Measurements from ENCODE around the gene RAB36.

The RAB36 gene

GRCh38 chr22:23157560-23158515, 12.6 kb downstream of the RAB36 start:
- Histone ChIP-seq H3K4me1 (ENCODE audit: insufficient read depth, insufficient read length) (peaks cover 14% of the 10 kb centered on the region), H3K36me3 (ENCODE audit: insufficient read depth, insufficient read length, low read length) (no peaks in the 10 kb centered on the region), H3K27me3 (ENCODE audit: insufficient read depth, insufficient read length) (no peaks in the 10 kb centered on the region), H3K9me3 (ENCODE audit: insufficient read depth, low read length) (no peaks in the 10 kb centered on the region), H3K9ac (ENCODE audit: insufficient read length, low read depth) (no peak overlapping the region), H3K4me3 (ENCODE audit: insufficient read length, low read depth) (no peak overlapping the region)
- TF ChIP-seq YY1 (IDR thresholded peaks at IDR 0.05; ENCODE audit: insufficient read depth, insufficient read length) (no peak), SUZ12 (IDR thresholded peaks at IDR 0.05; ENCODE audit: extremely low read depth, insufficient read depth, insufficient read length) (no peak), ZNF274 (IDR thresholded peaks at IDR 0.05; ENCODE audit: low read depth, low read length) (no peak)
- DNase-seq (ENCODE audit: low read depth, low spot score) = no peak

GRCh38 chr22:23158516-23159290, 13.4 kb downstream of the RAB36 start:
- no peaks in the 10 kb centered on the region for H3K27me3 ChIP-seq (ENCODE audit: insufficient read depth, insufficient read length)
- H3K4me1 ChIP-seq (ENCODE audit: insufficient read depth, insufficient read length) = peaks cover 14% of the 10 kb centered on the region
- no peak for DNase-seq (ENCODE audit: low read depth, low spot score)
- no peak overlapping the region for H3K9ac ChIP-seq (ENCODE audit: insufficient read length, low read depth)
- no peak for TF ChIP-seq YY1 (IDR thresholded peaks at IDR 0.05; ENCODE audit: insufficient read depth, insufficient read length)
- no peak for TF ChIP-seq ZNF274 (IDR thresholded peaks at IDR 0.05; ENCODE audit: low read depth, low read length)
- no peak for TF ChIP-seq SUZ12 (IDR thresholded peaks at IDR 0.05; ENCODE audit: extremely low read depth, insufficient read depth, insufficient read length)
- no peaks in the 10 kb centered on the region for H3K9me3 ChIP-seq (ENCODE audit: insufficient read depth, low read length)
- H3K36me3 ChIP-seq (ENCODE audit: insufficient read depth, insufficient read length, low read length) = no peaks in the 10 kb centered on the region
- H3K4me3 ChIP-seq (ENCODE audit: insufficient read length, low read depth) = no peak overlapping the region

GRCh38 chr22:23159291-23159630, 14.0 kb downstream of the RAB36 start:
- H3K4me3 ChIP-seq (ENCODE audit: insufficient read length, low read depth) = no peak overlapping the region
- TF ChIP-seq SUZ12 (IDR thresholded peaks at IDR 0.05; ENCODE audit: extremely low read depth, insufficient read depth, insufficient read length) (no peak), ZNF274 (IDR thresholded peaks at IDR 0.05; ENCODE audit: low read depth, low read length) (no peak), YY1 (IDR thresholded peaks at IDR 0.05; ENCODE audit: insufficient read depth, insufficient read length) (no peak)
- no peak for DNase-seq (ENCODE audit: low read depth, low spot score)
- no peaks in the 10 kb centered on the region for H3K36me3 ChIP-seq (ENCODE audit: insufficient read depth, insufficient read length, low read length)
- H3K4me1 ChIP-seq (ENCODE audit: insufficient read depth, insufficient read length) = peaks cover 12% of the 10 kb centered on the region
- no peaks in the 10 kb centered on the region for H3K9me3 ChIP-seq (ENCODE audit: insufficient read depth, low read length)
- no peaks in the 10 kb centered on the region for H3K27me3 ChIP-seq (ENCODE audit: insufficient read depth, insufficient read length)
- H3K9ac ChIP-seq (ENCODE audit: insufficient read length, low read depth) = no peak overlapping the region

GRCh38 chr22:23161029-23161428, 15.8 kb downstream of the RAB36 start:
- no peak for TF ChIP-seq YY1 (IDR thresholded peaks at IDR 0.05; ENCODE audit: insufficient read depth, insufficient read length)
- TF ChIP-seq ZNF274 (IDR thresholded peaks at IDR 0.05; ENCODE audit: low read depth, low read length) = no peak
- TF ChIP-seq SUZ12 (IDR thresholded peaks at IDR 0.05; ENCODE audit: extremely low read depth, insufficient read depth, insufficient read length) = no peak
- H3K4me3 ChIP-seq (ENCODE audit: insufficient read length, low read depth) = no peak overlapping the region
- peaks cover 10% of the 10 kb centered on the region for H3K4me1 ChIP-seq (ENCODE audit: insufficient read depth, insufficient read length)
- no peaks in the 10 kb centered on the region for H3K27me3 ChIP-seq (ENCODE audit: insufficient read depth, insufficient read length)
- no peak overlapping the region for H3K9ac ChIP-seq (ENCODE audit: insufficient read length, low read depth)
- H3K36me3 ChIP-seq (ENCODE audit: insufficient read depth, insufficient read length, low read length) = no peaks in the 10 kb centered on the region
- no peak for DNase-seq (ENCODE audit: low read depth, low spot score)
- no peaks in the 10 kb centered on the region for H3K9me3 ChIP-seq (ENCODE audit: insufficient read depth, low read length)

- no peak overlapping the region for H3K4me3 ChIP-seq (ENCODE audit: insufficient read length, low read depth)
- TF ChIP-seq SUZ12 (IDR thresholded peaks at IDR 0.05; ENCODE audit: extremely low read depth, insufficient read depth, insufficient read length) = no peak
- TF ChIP-seq ZNF274 (IDR thresholded peaks at IDR 0.05; ENCODE audit: low read depth, low read length) = no peak
- no peak for TF ChIP-seq YY1 (IDR thresholded peaks at IDR 0.05; ENCODE audit: insufficient read depth, insufficient read length)
- H3K9me3 ChIP-seq (ENCODE audit: insufficient read depth, low read length) = no peaks in the 10 kb centered on the region
- H3K27me3 ChIP-seq (ENCODE audit: insufficient read depth, insufficient read length) = no peaks in the 10 kb centered on the region
- H3K9ac ChIP-seq (ENCODE audit: insufficient read length, low read depth) = no peak overlapping the region
- H3K4me1 ChIP-seq (ENCODE audit: insufficient read depth, insufficient read length) = peaks cover 14% of the 10 kb centered on the region
- no peak for DNase-seq (ENCODE audit: low read depth, low spot score)
- no peaks in the 10 kb centered on the region for H3K36me3 ChIP-seq (ENCODE audit: insufficient read depth, insufficient read length, low read length)
Observed at GRCh38 chr22:23161574-23161973, 16.3 kb downstream of the RAB36 start.

- Histone ChIP-seq H3K4me3 (ENCODE audit: insufficient read length, low read depth) (no peak overlapping the region), H3K4me1 (ENCODE audit: insufficient read depth, insufficient read length) (peaks cover 15% of the 10 kb centered on the region), H3K36me3 (ENCODE audit: insufficient read depth, insufficient read length, low read length) (no peaks in the 10 kb centered on the region), H3K9ac (ENCODE audit: insufficient read length, low read depth) (no peak overlapping the region), H3K27me3 (ENCODE audit: insufficient read depth, insufficient read length) (no peaks in the 10 kb centered on the region), H3K9me3 (ENCODE audit: insufficient read depth, low read length) (no peaks in the 10 kb centered on the region)
- TF ChIP-seq YY1 (IDR thresholded peaks at IDR 0.05; ENCODE audit: insufficient read depth, insufficient read length) = no peak
- TF ChIP-seq ZNF274 (IDR thresholded peaks at IDR 0.05; ENCODE audit: low read depth, low read length) = no peak
- no peak for TF ChIP-seq SUZ12 (IDR thresholded peaks at IDR 0.05; ENCODE audit: extremely low read depth, insufficient read depth, insufficient read length)
- DNase-seq (ENCODE audit: low read depth, low spot score) = no peak
Observed at GRCh38 chr22:23163665-23164064, 18.4 kb downstream of the RAB36 start.

GRCh38 chr22:23164091-23164490, 18.8 kb downstream of the RAB36 start:
- Histone ChIP-seq H3K9me3 (ENCODE audit: insufficient read depth, low read length) (no peaks in the 10 kb centered on the region), H3K27me3 (ENCODE audit: insufficient read depth, insufficient read length) (no peaks in the 10 kb centered on the region), H3K9ac (ENCODE audit: insufficient read length, low read depth) (no peak overlapping the region), H3K36me3 (ENCODE audit: insufficient read depth, insufficient read length, low read length) (no peaks in the 10 kb centered on the region), H3K4me3 (ENCODE audit: insufficient read length, low read depth) (no peak overlapping the region), H3K4me1 (ENCODE audit: insufficient read depth, insufficient read length) (peaks cover 13% of the 10 kb centered on the region)
- DNase-seq (ENCODE audit: low read depth, low spot score) = no peak
- no peak for TF ChIP-seq SUZ12 (IDR thresholded peaks at IDR 0.05; ENCODE audit: extremely low read depth, insufficient read depth, insufficient read length)
- TF ChIP-seq YY1 (IDR thresholded peaks at IDR 0.05; ENCODE audit: insufficient read depth, insufficient read length) = no peak
- no peak for TF ChIP-seq ZNF274 (IDR thresholded peaks at IDR 0.05; ENCODE audit: low read depth, low read length)

Measured in NT2/D1 (cell line).